NB4 (cell line): ENCODE measurements around the gene PLCB3.

Experiments used
- DNase-seq: peaks from one replicate; pipeline ENCODE4 v3.0.0; 2010; ENCODE audit warnings: low read depth
- H3K4me3 ChIP-seq: one replicate; pipeline ENCODE4 v1.5.1; 2011; ENCODE audit warnings: mild to moderate bottlenecking, low read depth, low read length, moderate library complexity
- CTCF ChIP-seq: IDR thresholded peaks from one replicate; pipeline ENCODE4 v1.5.1; 2012; ENCODE audit warnings: low read depth, low read length
- MAX ChIP-seq: IDR thresholded peaks from 2 replicates; pipeline ENCODE4 v1.6.1; 2011; ENCODE audit warnings: low read depth, low read length
- MYC ChIP-seq: IDR thresholded peaks from 2 replicates; pipeline ENCODE4 v1.6.1; 2011; ENCODE audit warnings: low read depth, low read length
- POLR2A ChIP-seq: IDR thresholded peaks from 2 replicates; pipeline ENCODE4 v1.6.1; 2011; ENCODE audit warnings: mild to moderate bottlenecking; ENCODE audit not compliant: insufficient read length; ENCODE audit errors: extremely low read depth

The PLCB3 gene

GRCh38 chr11:64204464-64204989 lies 46.8 kb upstream of the PLCB3 start:
- DNase-seq = peak; percentile 95

GRCh38 chr11:64206457-64207255 lies 44.7 kb upstream of the PLCB3 start, which contains the start of gene FERMT3:
Gene FERMT3 (plus strand): TSS chr11:64206721. CDS start chr11:64207365, 644 bp downstream.
- TF ChIP-seq MAX (peak; percentile 54; the same call in 1 of the 2 replicates), POLR2A (peak; percentile 61), MYC (0 out of 2 replicates have a peak, but pooled peaks have one; percentile 59), CTCF (no peak)
- DNase-seq = peak; percentile 99

More at GRCh38 chr11:64204464-64204989, 46.8 kb upstream of the PLCB3 start:
- TF ChIP-seq MYC = peak; percentile 66
- peak; percentile 70 for TF ChIP-seq MAX
- no peak for TF ChIP-seq POLR2A
- TF ChIP-seq CTCF = peak; percentile 84
- H3K4me3 ChIP-seq = no peak overlapping the region

GRCh38 chr11:64207256-64208085 lies 43.9 kb upstream of the PLCB3 start:
- DNase-seq = peak; percentile 95
- TF ChIP-seq POLR2A (peak; percentile 40), MAX (peak; percentile 61), CTCF (no peak), MYC (peak; percentile 71)
- H3K4me3 ChIP-seq = peak overlapping the region; percentile 95

More at GRCh38 chr11:64206457-64207255, 44.7 kb upstream of the PLCB3 start, which contains the start of gene FERMT3:
- peak within 1 kb of the TSS; percentile 95 for H3K4me3 ChIP-seq

- H3K4me3 ChIP-seq = peak overlapping the region; percentile 95
- TF ChIP-seq MAX (no peak), CTCF (no peak), MYC (no peak), POLR2A (no peak)
- no peak for DNase-seq
These were observed 43.1 kb upstream of the PLCB3 start for GRCh38 chr11:64208086-64208795.

GRCh38 chr11:64208796-64209562 lies 42.4 kb upstream of the PLCB3 start:
- H3K4me3 ChIP-seq = no peak overlapping the region
- TF ChIP-seq CTCF = no peak
- TF ChIP-seq MAX = no peak
- TF ChIP-seq MYC = no peak
- no peak for TF ChIP-seq POLR2A
- no peak for DNase-seq
